HL-60 (cell line): Measurements from ENCODE around the gene PYROXD2.

Experiments used
- TF ChIP-seq, protein P1 (sequence below): IDR thresholded peaks from one replicate; pipeline ENCODE4 v1.5.1; 2011; ENCODE audit warnings: low read length, control low read depth, inconsistent platforms; ENCODE audit not compliant: insufficient read depth
- TF ChIP-seq, protein P2 (sequence below): IDR thresholded peaks from 2 replicates; pipeline ENCODE4 v1.6.1; 2012; ENCODE audit warnings: low read depth; ENCODE audit not compliant: insufficient replicate concordance

DNA sequence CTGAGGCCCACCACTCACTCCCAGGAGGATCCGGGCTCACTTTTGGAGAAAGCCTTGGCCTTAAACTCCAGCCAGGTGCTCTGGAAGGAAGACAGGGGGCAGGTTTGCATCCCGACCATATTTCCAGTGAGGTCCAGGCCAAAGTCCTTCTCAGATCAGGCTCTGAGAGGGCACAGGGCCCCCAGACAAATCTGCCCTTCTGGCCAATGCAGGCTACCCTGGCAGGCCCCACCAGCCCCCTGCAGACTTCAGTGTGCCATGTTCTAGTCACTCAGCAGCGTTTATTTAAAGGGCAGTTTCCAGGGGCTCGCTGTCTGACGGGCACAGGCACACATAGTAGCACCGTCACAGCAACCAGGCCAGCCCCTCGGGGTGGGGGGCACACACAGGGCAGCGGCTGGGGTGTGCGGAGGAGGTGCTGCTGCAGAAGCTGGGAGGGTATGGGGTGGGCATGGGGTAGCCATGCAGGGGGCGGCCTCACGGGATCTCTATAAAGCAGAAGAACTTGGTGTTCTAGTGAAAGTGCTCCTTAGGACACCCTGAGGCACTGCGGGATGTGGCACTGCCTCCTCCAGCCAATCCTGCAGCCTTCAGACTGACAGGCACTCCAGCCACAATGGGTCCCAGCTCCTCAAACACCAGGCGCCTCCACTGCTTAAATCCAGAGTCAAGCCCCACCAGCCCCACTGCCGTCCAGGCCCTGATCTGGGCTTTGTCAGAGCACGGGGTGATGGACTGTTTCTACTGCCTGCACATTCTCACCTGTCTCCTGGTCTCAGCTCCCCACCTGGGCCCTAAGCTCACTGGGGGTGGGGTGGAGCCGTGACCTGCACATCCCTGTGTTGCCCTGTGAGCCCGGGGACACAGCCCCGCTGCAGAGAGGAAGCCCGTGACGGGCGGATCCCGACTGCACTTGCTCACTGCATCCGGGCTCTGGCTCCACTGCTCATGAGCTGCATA lies 9.6 kb upstream of the PYROXD2 start:
- TF ChIP-seq, protein P1, sequence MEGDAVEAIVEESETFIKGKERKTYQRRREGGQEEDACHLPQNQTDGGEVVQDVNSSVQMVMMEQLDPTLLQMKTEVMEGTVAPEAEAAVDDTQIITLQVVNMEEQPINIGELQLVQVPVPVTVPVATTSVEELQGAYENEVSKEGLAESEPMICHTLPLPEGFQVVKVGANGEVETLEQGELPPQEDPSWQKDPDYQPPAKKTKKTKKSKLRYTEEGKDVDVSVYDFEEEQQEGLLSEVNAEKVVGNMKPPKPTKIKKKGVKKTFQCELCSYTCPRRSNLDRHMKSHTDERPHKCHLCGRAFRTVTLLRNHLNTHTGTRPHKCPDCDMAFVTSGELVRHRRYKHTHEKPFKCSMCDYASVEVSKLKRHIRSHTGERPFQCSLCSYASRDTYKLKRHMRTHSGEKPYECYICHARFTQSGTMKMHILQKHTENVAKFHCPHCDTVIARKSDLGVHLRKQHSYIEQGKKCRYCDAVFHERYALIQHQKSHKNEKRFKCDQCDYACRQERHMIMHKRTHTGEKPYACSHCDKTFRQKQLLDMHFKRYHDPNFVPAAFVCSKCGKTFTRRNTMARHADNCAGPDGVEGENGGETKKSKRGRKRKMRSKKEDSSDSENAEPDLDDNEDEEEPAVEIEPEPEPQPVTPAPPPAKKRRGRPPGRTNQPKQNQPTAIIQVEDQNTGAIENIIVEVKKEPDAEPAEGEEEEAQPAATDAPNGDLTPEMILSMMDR: no peak
- TF ChIP-seq, protein P2, sequence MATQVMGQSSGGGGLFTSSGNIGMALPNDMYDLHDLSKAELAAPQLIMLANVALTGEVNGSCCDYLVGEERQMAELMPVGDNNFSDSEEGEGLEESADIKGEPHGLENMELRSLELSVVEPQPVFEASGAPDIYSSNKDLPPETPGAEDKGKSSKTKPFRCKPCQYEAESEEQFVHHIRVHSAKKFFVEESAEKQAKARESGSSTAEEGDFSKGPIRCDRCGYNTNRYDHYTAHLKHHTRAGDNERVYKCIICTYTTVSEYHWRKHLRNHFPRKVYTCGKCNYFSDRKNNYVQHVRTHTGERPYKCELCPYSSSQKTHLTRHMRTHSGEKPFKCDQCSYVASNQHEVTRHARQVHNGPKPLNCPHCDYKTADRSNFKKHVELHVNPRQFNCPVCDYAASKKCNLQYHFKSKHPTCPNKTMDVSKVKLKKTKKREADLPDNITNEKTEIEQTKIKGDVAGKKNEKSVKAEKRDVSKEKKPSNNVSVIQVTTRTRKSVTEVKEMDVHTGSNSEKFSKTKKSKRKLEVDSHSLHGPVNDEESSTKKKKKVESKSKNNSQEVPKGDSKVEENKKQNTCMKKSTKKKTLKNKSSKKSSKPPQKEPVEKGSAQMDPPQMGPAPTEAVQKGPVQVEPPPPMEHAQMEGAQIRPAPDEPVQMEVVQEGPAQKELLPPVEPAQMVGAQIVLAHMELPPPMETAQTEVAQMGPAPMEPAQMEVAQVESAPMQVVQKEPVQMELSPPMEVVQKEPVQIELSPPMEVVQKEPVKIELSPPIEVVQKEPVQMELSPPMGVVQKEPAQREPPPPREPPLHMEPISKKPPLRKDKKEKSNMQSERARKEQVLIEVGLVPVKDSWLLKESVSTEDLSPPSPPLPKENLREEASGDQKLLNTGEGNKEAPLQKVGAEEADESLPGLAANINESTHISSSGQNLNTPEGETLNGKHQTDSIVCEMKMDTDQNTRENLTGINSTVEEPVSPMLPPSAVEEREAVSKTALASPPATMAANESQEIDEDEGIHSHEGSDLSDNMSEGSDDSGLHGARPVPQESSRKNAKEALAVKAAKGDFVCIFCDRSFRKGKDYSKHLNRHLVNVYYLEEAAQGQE: no peak
